ENCODE measurements around the gene CDH4.

The CDH4 gene

DNA sequence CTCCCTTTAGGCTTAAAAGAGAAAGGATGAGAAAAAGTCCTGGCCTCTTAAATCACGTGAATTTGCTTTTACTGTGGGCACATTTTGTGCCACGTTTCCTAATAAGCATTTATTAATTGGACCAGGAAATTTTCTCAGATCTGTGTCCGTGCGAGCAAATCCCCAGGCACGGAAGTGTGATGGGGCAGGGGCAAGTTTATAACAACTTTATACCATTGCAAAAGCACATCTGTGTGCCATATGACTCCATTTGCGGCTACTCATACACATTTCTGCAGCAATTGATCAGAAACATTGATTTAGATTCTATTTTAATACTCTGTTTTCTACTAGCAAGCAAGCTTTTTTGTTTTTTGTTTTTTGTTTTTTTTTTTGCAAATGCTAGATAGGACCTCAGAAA is 440.4 kb downstream of the CDH4 start:
- no peak for DNase-seq (ENCODE audit: low spot score)

DNA sequence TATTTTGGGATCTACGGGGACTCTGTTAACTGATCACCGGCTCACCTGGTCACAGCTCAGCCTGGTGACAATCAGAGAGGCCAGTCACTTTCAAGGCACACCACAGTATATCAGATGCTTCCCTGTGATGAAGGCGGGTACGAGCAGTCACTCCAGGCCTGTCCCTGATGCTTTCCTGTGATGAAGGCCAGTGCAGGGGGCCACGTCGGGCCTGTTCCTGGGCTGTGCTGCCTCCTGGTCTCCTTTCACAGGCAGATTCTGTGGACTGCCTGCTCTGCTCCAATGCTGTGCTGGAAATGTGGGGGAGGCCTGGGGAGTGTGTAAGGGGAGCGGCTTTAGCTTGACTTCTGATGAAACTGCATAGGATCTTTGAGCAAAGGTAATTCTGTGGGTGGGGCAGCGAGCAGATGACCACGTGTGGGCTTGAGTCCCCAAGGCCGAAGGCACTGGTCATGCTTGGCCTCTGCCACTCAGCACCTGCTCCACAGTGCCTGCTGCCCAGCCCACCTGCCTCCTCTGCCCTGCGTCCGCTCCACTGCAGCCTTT is 441.1 kb downstream of the CDH4 start:
- DNase-seq (ENCODE audit: low spot score), result no peak

DNA sequence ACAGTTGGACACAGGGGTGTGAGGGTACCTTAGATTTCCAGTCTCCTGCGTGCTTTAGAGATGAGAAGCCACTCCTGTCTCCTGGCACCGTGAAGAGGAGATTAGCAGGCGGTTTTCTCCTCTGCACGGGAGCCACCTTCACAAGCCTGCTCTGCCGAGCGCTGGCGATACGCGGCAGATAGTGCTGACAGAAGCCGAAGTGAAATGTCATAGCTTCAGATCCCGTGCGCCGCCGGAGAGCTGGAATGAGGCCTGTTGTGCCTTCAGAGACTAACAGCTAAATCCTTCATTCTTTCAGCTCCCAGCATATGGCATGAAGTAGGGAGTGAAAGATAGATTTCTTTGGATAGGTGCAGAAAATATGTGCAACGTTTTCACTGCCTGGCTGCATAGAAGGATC is 442.6 kb downstream of the CDH4 start:
- no peak for DNase-seq (ENCODE audit: low spot score)

DNA sequence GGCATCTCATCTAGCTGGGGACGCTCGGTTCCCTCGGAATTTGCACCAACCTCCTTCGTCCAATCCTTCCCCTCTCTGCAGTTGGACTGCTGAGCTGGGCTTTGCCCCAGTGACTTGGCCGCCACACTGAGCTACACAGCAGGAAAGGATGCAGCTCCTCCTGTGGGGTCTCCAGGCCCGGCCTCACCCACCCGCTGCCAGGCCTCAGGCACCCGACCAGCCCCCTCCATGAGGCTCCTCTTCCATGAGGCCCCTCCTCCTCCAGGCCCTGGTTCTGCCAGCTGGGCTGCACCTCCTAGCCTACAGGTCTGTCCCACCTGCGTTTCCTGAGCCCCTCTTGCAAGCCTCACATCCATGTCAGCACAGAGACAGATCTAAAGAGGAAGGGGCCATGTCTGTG is 443.7 kb downstream of the CDH4 start:
- no peak for DNase-seq (ENCODE audit: low spot score)

DNA sequence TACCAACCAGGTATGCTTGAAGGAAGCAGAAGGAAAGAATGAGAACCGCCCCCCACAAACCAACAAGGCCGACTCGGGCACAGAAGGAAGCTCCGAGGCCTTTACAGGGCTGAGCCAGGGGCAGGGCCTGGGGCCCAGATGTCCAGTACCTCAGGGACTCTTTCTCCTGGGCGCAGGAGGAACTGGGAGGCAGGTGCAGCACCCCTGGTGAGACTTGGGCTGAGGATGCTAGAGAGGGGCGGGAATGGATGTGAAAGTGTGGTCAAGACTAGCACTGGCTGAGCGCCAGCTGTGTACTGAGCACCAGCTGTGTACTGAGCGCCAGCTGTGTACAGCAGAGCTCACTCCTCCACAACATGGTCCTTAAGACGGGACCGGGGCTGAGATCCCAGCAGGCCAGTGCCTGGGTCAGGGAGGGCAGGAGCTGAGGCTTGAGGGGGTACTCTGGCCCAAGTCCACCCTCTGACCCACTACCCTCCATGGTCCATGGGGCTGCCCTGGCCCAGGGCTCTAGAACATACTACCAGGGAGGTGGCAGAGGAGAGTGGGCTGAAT is 444.2 kb downstream of the CDH4 start:
- no peak for DNase-seq (ENCODE audit: low spot score)

DNA sequence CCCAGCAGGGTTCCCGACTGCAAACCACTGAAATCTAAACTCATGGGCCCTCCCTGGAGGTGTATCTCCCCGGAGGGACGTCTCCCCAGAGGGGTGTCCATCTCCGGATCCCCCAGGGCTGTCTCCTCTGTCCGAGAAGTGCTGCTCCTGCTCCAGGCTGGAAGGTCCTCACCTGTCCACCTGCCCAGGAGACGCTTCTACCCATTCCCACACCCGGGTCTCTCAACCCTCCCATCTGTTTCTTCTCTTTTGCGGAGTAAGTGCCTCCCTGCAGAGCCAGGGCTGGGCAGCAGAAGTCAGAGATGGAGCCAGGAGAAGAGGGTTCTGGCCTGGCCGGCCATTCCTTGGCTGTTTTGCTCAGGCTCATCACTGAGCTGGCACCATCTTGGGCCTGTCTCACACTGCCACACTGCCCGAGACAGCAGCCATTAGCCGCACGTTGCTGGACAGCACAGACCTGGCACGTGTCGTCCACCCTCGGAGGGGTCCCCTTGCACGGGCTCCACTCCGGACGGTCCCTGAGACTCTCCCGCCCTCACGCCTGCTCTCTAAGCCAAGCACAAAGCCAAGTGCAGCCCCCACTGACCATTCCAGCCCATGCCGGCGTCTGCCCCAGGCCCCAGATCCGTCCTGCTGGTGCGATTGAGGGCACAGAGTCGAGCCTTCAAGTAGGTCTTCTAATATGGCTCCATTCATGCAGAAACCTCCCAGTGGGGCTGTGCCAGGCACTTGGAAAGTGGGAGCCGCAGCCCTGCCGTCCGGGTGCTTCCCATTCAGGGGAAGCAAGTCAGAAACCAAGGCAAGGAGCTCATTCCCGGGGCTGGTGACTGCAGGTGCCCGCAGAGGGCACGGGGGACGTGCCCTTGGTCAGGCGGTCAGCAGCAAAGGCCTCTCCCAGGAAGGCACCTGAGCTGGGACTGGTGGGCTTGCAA is 445.9 kb downstream of the CDH4 start:
- no peak for DNase-seq (ENCODE audit: low spot score)

DNA sequence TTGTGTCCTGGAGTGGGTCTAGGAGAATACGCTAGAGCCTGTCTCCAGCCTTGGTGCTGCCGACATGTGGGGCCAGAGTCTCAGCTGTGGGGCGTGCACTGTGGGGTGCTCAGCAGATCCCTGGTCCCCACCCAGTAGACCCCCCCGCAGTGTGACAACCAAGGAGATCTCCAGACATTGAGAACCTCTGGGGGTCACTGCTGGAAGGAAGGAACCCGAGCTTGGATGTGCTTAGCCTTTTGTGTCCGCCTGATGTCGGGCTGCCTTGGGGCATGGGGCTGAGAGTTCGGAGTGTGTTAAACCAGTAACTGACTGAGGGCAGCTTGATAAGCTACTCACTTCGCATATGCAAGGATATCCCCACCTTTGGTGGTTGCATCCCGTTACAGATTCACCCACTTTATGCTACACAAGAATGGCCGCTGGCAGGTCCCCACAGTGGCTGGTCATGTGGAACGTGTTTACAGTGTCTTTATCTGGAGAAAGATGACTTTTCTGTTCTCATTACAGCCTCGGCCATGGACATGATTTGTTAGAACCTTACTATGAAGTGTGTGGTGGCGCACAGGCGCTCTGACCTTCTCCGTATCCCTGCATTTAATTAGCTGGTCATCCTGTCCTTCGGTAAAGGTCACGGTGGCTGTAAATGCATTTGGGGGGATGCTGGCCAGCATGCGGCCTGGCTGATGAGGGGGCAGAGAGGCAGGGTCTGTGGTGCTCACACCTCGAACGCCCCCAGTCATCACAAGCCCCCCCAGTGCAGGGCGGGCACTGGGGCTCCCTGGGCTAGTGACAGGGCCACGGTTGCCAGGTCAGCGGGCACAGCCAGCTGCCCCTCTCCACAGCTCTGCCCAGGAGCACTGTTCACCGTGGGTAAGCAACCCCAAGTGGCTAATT is 446.8 kb downstream of the CDH4 start:
- no peak for DNase-seq (ENCODE audit: low spot score)

DNA sequence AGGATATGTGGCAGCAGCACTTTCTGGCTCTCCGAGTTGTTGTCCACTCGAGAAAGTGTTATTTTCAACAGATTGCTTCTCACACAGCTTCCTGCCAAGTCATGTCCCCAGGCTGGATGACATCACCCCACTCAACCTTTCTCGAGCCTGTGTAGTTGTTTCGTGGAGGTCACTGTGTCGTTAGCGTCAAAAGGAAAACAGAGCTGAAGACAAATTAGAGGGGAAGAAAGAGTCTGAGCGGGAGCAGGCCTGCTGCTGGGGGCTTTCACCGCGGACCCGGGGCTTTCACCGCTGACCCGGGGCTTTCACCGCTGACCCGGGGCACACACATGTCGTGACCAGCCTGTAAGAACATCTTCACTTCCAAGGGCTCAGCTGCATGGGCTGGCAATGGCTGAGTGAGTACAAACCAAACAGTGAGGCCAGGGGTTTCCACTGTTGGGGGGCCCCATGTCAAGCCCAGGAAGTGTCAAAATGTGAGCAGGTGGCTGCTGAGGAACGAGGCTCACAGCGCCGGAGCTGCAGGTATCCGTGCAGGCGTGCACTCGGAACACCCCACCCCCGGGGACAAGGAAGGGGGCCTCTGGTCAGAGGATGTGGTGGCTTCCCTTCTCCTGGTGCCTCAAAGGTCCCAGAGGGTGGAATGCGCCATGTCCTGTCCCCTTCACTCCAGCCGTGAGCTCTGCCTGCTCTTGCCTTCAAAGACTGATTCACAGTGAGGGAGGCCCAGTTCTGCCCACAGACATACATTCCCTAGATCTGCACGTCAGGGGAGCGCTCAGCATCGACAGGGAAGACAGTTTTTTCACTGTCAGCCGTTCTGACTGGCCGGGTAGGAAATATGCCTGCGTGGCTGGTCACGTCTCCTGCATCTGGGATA is 447.7 kb downstream of the CDH4 start:
- no peak for DNase-seq (ENCODE audit: low spot score)

DNA sequence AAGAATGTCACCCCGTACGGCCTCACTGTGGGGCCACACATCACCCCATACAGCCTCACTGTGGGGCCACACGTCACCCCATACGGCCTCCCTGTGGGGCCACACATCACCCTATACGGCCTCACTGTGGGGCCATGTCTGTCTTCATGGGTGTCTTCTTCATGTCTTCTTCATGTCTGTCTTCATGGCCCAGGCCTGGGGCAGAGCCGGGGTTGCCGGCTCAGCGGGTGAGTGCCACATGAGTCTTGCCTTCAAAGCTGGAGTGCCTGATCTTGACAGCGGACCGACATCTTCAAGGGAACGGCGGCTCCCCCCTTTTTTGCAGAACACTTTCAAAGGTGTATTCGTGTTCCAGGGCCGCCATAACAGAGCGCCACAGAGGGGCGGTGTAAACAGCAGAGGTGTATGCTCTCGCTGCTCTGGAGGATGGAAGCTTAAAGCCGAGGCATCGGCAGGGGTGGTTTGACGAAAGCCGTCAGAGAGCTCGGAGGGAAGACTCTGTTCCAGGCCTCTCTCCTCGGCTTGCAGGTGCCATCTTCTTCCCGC is 448.6 kb downstream of the CDH4 start:
- DNase-seq (ENCODE audit: low spot score), result no peak

DNA sequence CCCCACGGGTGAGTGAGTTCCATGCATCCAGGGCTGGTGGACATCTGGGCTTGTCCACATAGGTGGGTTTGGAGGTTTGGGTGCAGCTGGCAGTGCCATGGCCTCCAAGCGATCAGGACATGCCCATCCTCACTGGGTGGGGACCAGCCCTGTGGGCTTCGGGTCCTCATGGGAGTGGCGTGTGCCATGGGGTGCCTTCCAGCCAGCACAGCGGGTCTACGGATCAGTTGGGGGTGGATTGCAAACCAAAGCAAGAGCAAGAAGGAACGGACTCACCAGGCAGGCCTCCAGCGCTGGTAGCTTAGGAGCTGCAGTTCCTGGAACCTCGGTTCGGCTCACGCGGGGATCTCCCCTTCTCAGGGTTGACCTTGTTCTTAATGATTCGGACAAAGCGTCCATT is 449.3 kb downstream of the CDH4 start:
- DNase-seq (ENCODE audit: low spot score), result no peak

DNA sequence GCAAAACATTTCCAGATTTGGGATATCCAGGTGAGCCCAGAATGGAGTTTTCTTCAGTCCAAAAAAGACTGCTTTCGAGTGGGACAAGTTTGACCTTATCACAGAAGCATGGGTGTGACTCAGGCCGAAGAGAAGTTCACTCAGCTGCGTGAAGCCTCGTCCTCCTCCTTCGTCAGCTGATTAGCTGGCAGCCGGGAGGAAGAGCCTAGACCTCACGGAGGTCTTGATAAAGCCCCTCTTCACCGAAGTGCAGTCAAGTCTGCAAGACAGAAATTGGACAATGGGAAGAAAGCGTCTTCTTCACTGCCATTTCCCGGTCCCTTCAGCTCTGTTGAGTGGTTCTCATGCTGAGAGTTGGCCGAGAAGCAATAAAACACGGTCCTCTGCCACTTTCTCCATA is 449.7 kb downstream of the CDH4 start:
- no peak for DNase-seq (ENCODE audit: low spot score)

DNA sequence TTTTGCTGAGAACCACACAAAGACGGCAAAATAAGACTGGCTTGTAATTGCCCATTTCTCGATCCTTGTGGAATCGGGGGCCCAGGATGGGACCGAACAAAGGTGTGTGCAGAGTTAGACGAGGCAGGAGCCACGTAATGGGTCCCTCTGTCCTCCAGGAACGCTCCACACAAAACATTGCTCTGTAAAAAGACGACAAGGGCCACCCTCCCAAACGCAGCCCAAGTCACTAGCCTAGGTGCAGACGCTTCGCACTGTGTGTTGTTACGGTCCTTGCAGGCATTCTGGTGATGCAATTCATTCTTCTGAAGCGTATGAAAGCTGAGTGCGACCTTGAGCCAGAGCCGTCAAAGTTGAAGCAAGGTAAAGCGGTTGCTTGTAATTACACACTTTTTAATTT is 450.2 kb downstream of the CDH4 start:
- DNase-seq (ENCODE audit: low spot score), result no peak

DNA sequence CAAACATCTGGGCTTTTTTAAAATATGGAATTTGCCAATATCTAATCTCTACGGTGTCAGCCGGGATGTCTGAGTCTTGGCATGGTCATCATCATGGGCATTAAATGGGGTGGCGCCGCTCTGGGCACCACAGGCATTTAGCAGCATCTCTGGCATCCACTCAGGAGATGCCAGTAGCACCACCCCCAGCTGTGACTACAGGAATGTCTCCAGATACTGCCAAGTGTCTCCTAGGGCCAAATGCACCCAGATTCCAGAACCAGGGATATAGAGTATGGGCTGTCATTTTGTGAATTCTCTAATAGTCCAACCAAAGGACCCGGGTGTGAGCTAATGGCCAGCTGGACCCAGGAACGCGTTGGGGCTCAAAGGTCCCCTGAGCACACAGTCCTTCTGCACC is 452.6 kb downstream of the CDH4 start:
- no peak for DNase-seq (ENCODE audit: low spot score)

DNA sequence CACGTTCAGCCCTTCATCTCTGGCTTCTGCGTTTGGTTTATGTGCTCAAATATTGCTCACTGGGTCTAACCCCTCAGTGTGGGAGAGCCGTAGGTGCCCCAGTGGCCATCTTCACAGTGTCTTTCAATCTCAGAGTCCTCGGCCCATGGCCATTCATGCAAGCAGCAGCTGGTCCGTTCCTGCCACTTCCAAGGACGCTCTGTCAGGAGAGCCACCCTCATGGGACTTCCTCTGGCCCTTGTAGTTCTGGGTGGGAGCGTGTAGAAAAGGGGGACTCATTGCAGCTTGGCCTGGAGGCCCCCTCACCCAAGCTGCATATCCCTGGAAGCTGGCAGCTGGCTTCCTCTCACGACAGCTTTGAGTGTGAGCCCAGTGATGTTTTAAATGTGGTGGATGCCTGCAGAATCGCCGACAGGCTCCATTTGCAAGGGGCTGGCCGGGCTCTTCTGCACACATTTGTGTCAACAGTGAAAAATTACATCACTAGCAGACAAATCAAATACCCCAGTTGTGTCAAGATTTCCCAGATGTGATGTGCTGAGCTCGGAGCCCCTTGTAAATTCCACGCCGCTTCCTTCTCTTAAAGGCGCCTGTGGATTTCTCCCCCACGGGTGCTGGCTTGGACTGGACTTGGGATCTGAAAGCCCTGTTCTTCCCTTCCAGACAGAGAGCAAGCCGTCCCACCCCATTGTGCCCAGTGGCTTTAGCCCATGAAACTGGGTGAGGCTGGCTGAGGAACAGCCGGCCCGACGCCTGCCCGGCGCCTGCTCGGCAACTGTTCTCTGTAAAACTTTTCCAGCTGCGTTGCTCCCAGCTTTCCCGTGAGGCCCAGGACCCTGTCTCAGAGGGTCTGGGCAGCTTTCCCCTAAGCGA is 453.6 kb downstream of the CDH4 start:
- no peak for DNase-seq (ENCODE audit: low spot score)

DNA sequence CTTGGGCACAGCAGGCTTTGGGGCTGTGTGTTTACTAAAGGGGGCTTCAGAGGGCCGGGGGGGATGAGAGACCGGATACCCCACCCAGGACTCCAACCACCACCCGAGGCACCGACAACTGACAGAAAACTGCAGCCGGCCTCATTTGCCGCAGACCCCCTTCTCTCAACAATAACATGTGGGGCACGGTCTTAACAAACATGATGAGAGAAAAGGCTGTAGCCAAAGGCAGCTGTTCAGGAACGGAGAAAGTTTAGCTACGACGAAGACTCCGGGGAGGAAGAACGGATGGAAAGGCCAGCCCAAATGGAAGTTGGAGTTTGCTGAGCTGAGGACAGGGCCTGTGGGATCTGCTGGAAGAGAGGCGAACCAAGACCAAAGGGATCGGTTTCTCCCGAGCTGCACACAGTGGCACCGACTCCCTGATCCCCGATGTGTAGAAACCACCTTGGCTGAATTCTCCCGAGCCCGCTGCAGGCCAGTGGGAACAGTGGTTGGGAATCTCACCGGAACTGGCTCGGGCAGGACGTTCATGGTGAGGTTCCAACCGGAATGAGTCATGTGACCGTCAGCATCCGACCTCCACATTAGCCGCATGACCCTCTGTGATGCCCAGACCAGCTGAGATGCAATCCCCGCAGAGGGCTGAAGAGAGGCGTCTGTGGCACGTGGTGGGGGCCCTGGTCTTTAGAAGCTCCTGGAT is 454.3 kb downstream of the CDH4 start:
- no peak for DNase-seq (ENCODE audit: low spot score)

DNA sequence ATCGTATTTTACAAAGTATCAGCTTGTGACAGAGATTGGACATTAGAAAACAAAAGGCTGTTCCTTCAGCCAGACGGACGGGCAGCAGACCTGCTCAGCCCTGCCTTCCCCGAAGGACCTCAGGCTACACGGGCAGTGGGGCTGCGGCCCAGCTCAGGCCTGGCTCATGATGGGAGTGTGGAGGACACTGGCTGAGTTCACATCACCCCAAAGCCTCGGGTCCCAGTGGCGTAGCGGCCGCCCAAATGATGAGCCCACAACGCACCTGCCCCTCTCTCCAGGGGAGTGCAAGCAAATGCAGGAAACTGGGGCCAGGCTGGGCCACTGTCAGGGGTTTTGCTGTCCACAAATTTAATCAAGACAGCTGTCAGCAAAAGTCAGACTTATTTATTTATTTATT is 456.8 kb downstream of the CDH4 start:
- DNase-seq (ENCODE audit: low spot score), result no peak

DNA sequence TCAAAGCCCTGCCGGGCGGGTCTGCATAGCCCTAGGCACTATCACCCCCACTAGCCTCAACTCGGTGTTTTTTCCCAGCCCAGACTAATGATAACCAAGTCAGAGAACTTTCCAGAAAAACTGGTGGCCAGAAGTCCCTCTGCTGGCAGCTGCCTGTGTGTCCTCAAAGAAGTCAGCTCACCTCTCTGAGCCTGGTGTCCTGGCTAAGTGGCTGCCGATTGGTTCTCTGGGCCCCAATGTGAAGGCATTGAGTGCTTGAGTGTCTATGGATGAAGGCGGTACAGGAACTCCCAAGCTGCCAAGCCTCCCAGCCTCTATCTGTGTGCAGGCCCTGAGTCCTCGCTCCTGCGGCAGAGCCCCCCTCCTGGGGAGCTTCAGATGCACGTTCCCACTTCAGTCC is 458.0 kb downstream of the CDH4 start:
- no peak for DNase-seq (ENCODE audit: low spot score)

DNA sequence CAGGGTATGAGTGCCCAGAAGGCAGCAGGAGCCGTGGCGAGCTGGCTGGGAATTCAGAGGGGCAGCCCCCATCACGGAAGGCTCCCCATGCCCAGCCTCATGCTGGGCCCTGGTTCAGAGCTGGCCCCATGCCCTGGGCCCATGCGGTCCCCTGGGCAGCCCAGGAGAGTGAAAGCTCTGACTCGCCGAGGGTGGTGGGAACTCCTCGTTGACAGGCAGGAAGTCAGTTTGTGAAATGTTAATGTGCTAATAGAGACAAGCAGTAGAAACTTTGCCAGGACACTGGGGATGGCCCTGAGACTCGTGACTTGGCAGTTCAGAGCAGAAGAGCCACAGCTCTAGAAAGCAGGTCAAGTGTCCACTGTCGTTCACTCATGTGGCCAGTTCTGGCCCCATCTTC is 460.6 kb downstream of the CDH4 start:
- no peak for DNase-seq (ENCODE audit: low spot score)

DNA sequence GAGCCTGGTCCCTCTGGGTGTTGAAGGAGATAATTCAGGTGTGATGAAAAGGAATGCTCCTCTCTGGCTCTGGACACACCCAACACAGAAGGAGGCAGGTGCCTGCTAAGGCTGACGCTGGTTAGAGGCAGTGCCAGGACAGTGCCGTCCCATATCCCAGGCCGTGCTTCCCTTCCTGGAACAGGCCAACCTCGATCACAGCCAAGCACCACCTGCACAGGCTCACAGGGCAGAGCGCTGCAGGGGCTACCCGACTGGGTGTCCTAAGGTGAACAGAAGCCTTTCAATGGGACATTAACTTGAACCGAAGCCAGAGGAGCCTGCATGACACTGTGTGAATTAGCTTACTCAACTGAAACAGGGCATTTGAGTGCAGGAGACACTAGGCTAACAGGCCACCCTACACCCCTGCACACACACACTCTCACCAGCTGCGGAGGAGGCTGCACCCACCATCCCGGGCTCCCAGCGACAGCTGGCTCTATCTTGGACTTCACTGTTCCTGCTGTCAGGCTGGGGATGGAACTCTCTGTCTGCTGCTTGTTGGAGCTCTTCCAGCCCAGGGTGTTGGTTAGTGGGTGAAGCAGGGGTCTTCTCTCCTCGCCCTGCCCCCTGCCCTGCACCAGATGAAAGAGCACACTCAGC is 466.4 kb downstream of the CDH4 start:
- DNase-seq (ENCODE audit: low spot score), result no peak

Data from iPS-NIHi11 (cell line).